Endothelial cell of umbilical vein (primary cell): ENCODE measurements around the gene TPBG. TPM values are rescaled to one million over a fixed set of nuclear protein-coding genes. Genes with fewer than 3 reads are reported as not detected.

Experiments used
- BruUV-seq: library from RNA; stranded (reverse); fragments of 400-500 nt; replicated peaks from 2 replicates; lab custom pipeline; 2021; lab: Mats Ljungman, UMichigan
- CTCF ChIA-PET: fragments of 300-600, 350-600 bp; sonication (Branson Sonifier 250); formaldehyde crosslinking; loops from one replicate; lab custom pipeline; 2021; ENCODE audit warnings: antibody characterized with exemption, inconsistent platforms; lab: Charles Lee
- POLR2A ChIA-PET: fragments of 300-600, 350-600 bp; sonication (Branson Sonifier 250); formaldehyde crosslinking; loops from one replicate; lab custom pipeline; 2021; ENCODE audit warnings: antibody characterized with exemption, inconsistent platforms; lab: Charles Lee
- DNase-seq: peaks from one replicate; pipeline ENCODE4 v3.0.0-alpha.2; 2011; ENCODE audit warnings: low read depth, low spot score
- FAIRE-seq: peaks from 2 replicates; lab custom pipeline; 2011; peaks lifted over from hg19 to GRCh38; lab: Jason Lieb, UNC
- H2AFZ ChIP-seq: 2 replicates; pipeline ENCODE4 v1.6.0; 2012; ENCODE audit warnings: low read depth, low read length, control low read depth, inconsistent platforms
- H3K27ac ChIP-seq: 2 replicates; pipeline ENCODE4 v1.5.1; 2011; ENCODE audit warnings: low read depth, mild to moderate bottlenecking, control low read depth, low read length, moderate library complexity; ENCODE audit not compliant: insufficient read depth
- H3K27me3 ChIP-seq, 2 experiments: 2 replicates each; pipeline versions ENCODE4 v1.6.0 to v1.6.1; 2011; ENCODE audit warnings: low read length in 2 of 2, mixed read lengths in 1 of 2; ENCODE audit not compliant: control insufficient read depth in 2 of 2, insufficient read depth in 2 of 2
- H3K36me3 ChIP-seq, 2 experiments: 2 replicates in 1 of 2; 3 replicates in 1 of 2; pipeline ENCODE4 v1.5.1; 2011; ENCODE audit warnings: low read length in 2 of 2, mild to moderate bottlenecking in 1 of 2, moderate library complexity in 1 of 2; ENCODE audit not compliant: control insufficient read depth in 2 of 2, insufficient read depth in 2 of 2; ENCODE audit errors: extremely low read depth in 1 of 2
- H3K4me1 ChIP-seq: 3 replicates; pipeline ENCODE4 v1.5.1; 2011; ENCODE audit warnings: mild to moderate bottlenecking, low read length; ENCODE audit not compliant: control insufficient read depth, insufficient read depth; ENCODE audit errors: extremely low read depth
- H3K4me2 ChIP-seq: 2 replicates; pipeline ENCODE4 v1.6.1; 2011; ENCODE audit warnings: low read length, control low read depth, mixed read lengths; ENCODE audit not compliant: insufficient read depth
- H3K4me3 ChIP-seq, 3 experiments: fragments of 200-600 bp in 1 of 3; sonication (generic), shearing (Covaris generic) in 1 of 3; replicated peaks in 1 of 3; 2 replicates each; pipeline ENCODE4 v1.5.1; 2011 to 2016; ENCODE audit warnings: control low read depth in 3 of 3, low read length in 3 of 3, mild to moderate bottlenecking in 2 of 3, inconsistent platforms in 1 of 3, low read depth in 1 of 3, moderate library complexity in 1 of 3; ENCODE audit not compliant: insufficient read depth in 1 of 3
- H3K79me2 ChIP-seq: 2 replicates; pipeline ENCODE4 v1.6.0; 2012; ENCODE audit warnings: low read length, inconsistent platforms; ENCODE audit not compliant: control insufficient read depth, insufficient read depth
- H3K9ac ChIP-seq: replicated peaks from 2 replicates; pipeline ENCODE3; 2011; ENCODE audit warnings: low read length, control low read depth; ENCODE audit not compliant: insufficient read depth; ENCODE audit errors: extremely low read depth
- H3K9me1 ChIP-seq: replicated peaks from 3 replicates; pipeline ENCODE4 v1.6.0; 2011; ENCODE audit warnings: mild to moderate bottlenecking, low read length; ENCODE audit not compliant: control insufficient read depth, insufficient read depth; ENCODE audit errors: extremely low read depth
- H3K9me3 ChIP-seq: replicated peaks from 2 replicates; pipeline ENCODE4 v1.5.1; 2012; ENCODE audit warnings: low read length, inconsistent platforms; ENCODE audit not compliant: control insufficient read depth, insufficient read depth
- H4K20me1 ChIP-seq: replicated peaks from 2 replicates; pipeline ENCODE3; 2011; ENCODE audit warnings: mild to moderate bottlenecking, low read length; ENCODE audit not compliant: control insufficient read depth, insufficient read depth; ENCODE audit errors: extremely low read depth
- EZH2 ChIP-seq: IDR thresholded peaks from 2 replicates; pipeline ENCODE4 v1.6.1; 2012; ENCODE audit warnings: borderline replicate concordance, low read depth, mild to moderate bottlenecking, moderate library complexity, low read length, inconsistent platforms; ENCODE audit not compliant: severe bottlenecking
- FOS ChIP-seq: IDR thresholded peaks from 2 replicates; pipeline ENCODE4 v1.6.1; 2011; ENCODE audit warnings: mild to moderate bottlenecking, low read length, moderate library complexity, borderline replicate concordance; ENCODE audit not compliant: insufficient read depth
- GATA2 ChIP-seq: IDR thresholded peaks from 2 replicates; pipeline ENCODE4 v1.7.0; 2011; ENCODE audit warnings: low read depth, mild to moderate bottlenecking, moderate library complexity, mixed read lengths, low read length; ENCODE audit not compliant: insufficient read length, insufficient read depth
- JUN ChIP-seq: IDR thresholded peaks from 2 replicates; pipeline ENCODE4 v1.6.1; 2011; ENCODE audit warnings: borderline replicate concordance, low read depth; ENCODE audit not compliant: insufficient read length, insufficient read depth
- MYC ChIP-seq: IDR thresholded peaks from one replicate; pipeline ENCODE4 v1.6.1; 2011; ENCODE audit warnings: mild to moderate bottlenecking, low read depth, low read length
- POLR2A ChIP-seq: IDR thresholded peaks from 2 replicates; pipeline ENCODE4 v1.6.1; 2012; ENCODE audit warnings: low read depth, mild to moderate bottlenecking, control low read depth, low read length
- POLR2AphosphoS5 ChIP-seq: IDR thresholded peaks from 2 replicates; pipeline ENCODE4 v1.6.1; 2012; ENCODE audit warnings: low read depth, mild to moderate bottlenecking, control low read depth, low read length, moderate library complexity; ENCODE audit not compliant: insufficient read depth
- dilution Hi-C: fragments of 300-500 bp; cut with MboI; formaldehyde crosslinking; loops from one replicate; pipeline ENCODE4 v1.15.0; 2019; ENCODE audit warnings: low sequenced_read_pairs; ENCODE audit not compliant: extremely low pct_ligation_motif_present
- intact Hi-C: fragments of 100-400 bp; cut with micrococcal nuclease; formaldehyde crosslinking; loops from one replicate; pipeline ENCODE4 v1.10.0; 2022
- polyA plus RNA-seq, 4 experiments: library from polyadenylated mRNA; depleted of rRNA in 3 of 4; stranded (reverse) in 3 of 4; unstranded in 1 of 4; fragments of >200 nt; gene quantifications; 2 replicates each; pipeline versions ENCODE4 v1.2.1 to v1.2.3, GENCODE V29; 2011 to 2012; ENCODE audit warnings: missing spikeins in 1 of 4
- total RNA-seq: library from RNA; stranded (reverse); gene quantifications from 2 replicates; pipeline ENCODE4 v1.2.3, GENCODE V29; 2021
- TF ChIP-seq, protein P1 (sequence below), 2 donors: IDR thresholded peaks; 1 replicate in 1 of 2; 2 replicates in 1 of 2; pipeline ENCODE4 v1.5.1; 2011; ENCODE audit warnings: low read length in 2 of 2, mild to moderate bottlenecking in 2 of 2, moderate library complexity in 2 of 2, control low read depth in 1 of 2, inconsistent platforms in 1 of 2, low read depth in 1 of 2; ENCODE audit not compliant: insufficient read depth in 1 of 2; ENCODE audit errors: extremely low read depth in 1 of 2
- TF ChIP-seq, protein P2 (sequence below): IDR thresholded peaks from 2 replicates; pipeline ENCODE4 v1.6.1; 2011; ENCODE audit not compliant: insufficient read depth, insufficient read length

The TPBG gene
- total and polyA plus RNA-seq, 2 donors (not counting 3 experiments of a cell fraction or from before 2014, with no cell fraction given): 7.5 to 9.0 TPM

DNA sequence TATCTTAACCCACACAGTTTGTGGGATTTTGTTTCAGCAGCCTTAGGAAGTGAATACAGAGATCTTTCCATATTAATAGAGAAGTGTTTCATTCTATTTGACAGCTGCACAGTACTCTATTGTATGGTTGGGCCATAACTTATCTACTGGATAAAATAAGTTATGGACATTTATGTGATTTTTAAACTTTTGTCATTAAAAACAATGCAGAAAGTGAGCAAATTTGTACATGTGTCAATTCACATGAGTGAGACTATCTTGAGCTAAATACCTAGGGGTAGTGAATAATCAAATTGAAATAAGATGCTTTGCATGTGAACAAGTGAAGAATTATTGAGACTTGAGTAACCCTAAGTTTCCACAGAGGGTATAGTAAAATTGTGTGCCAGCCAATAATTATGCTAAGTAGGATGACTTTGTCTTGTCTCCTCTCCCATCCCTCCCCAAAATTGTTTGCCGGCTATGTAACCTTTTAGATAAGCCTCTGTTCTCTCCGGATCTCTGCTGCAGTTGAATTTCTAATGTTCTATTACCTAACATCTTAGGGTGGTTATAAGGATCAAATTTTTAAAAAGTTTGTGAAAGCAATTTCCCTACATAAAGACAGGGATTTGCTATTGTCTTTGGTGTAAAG, 33.3 kb upstream of the TPBG start:
- no TSS peak for BruUV-seq
- intact Hi-C loops: no loop called here
- TF ChIP-seq FOS: no peak
- TF ChIP-seq, protein P1, sequence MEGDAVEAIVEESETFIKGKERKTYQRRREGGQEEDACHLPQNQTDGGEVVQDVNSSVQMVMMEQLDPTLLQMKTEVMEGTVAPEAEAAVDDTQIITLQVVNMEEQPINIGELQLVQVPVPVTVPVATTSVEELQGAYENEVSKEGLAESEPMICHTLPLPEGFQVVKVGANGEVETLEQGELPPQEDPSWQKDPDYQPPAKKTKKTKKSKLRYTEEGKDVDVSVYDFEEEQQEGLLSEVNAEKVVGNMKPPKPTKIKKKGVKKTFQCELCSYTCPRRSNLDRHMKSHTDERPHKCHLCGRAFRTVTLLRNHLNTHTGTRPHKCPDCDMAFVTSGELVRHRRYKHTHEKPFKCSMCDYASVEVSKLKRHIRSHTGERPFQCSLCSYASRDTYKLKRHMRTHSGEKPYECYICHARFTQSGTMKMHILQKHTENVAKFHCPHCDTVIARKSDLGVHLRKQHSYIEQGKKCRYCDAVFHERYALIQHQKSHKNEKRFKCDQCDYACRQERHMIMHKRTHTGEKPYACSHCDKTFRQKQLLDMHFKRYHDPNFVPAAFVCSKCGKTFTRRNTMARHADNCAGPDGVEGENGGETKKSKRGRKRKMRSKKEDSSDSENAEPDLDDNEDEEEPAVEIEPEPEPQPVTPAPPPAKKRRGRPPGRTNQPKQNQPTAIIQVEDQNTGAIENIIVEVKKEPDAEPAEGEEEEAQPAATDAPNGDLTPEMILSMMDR (IDR thresholded peaks at IDR 0.05; ENCODE audit: extremely low read depth in 1 of 2, insufficient read depth in 1 of 2, low read depth in 1 of 2, low read length in 2 of 2): no peak
- TF ChIP-seq MYC: no peak
- TF ChIP-seq POLR2A: no peak
- no peak for TF ChIP-seq JUN
- no peak for TF ChIP-seq POLR2AphosphoS5
- TF ChIP-seq EZH2: no peak
- no peak for TF ChIP-seq GATA2
- TF ChIP-seq, protein P2, sequence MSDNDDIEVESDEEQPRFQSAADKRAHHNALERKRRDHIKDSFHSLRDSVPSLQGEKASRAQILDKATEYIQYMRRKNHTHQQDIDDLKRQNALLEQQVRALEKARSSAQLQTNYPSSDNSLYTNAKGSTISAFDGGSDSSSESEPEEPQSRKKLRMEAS: no peak

More for the DNA sequence above, 33.3 kb upstream of the TPBG start:
- no peaks in the 10 kb centered on the region for H3K9me3 ChIP-seq
- no peak for DNase-seq
- H3K27ac ChIP-seq: no peak overlapping the region
- H2AFZ ChIP-seq: no peak overlapping the region
- H3K4me2 ChIP-seq: no peak overlapping the region
- no peaks in the 10 kb centered on the region for H3K36me3 ChIP-seq
- no peak for FAIRE-seq
- no peaks in the 10 kb centered on the region for H3K4me1 ChIP-seq
- CTCF ChIA-PET: no interaction called here
- no peak overlapping the region for H3K9ac ChIP-seq
- peaks cover 0 to 3% of the 10 kb centered on the region in 2 experiments for H3K27me3 ChIP-seq
- dilution Hi-C loops: no loop called here
- no peaks in the 10 kb centered on the region for H3K79me2 ChIP-seq
- H3K9me1 ChIP-seq: no peaks in the 10 kb centered on the region
- no peaks in the 10 kb centered on the region for H4K20me1 ChIP-seq
- POLR2A ChIA-PET: no interaction called here
- H3K4me3 ChIP-seq: no peak overlapping the region
